PC-9 (cell line): ENCODE measurements around the gene OSBPL8. TPM values are rescaled to one million over a fixed set of nuclear protein-coding genes. Genes with fewer than 3 reads are reported as not detected.

ENCODE experiments used
- BruUV-seq: library from RNA; stranded (reverse); fragments of 400-500 nt; replicated peaks from 2 replicates; lab custom pipeline; 2021; lab: Mats Ljungman, UMichigan
- CTCF ChIA-PET: fragments of 300-600 bp; sonication (Branson Sonifier 250); formaldehyde crosslinking; loops from one replicate; lab custom pipeline; 2022; ENCODE audit warnings: antibody characterized with exemption; lab: Charles Lee
- POLR2A ChIA-PET: fragments of 300-600 bp; sonication (Branson Sonifier 250); formaldehyde crosslinking; loops from one replicate; lab custom pipeline; 2022; ENCODE audit warnings: antibody characterized with exemption; ENCODE audit not compliant: unreplicated experiment; lab: Charles Lee
- DNase-seq, 2 experiments: peaks; one replicate each; pipeline versions ENCODE4 v3.0.0 to v3.0.0-alpha.2; 2015 to 2022; ENCODE audit warnings: mixed read lengths in 1 of 2
- H2AFZ ChIP-seq: fragments of 200-600 bp; sonication (generic); 2 replicates; pipeline ENCODE4 v1.8.1; 2017; ENCODE audit warnings: antibody characterized with exemption
- H3F3A ChIP-seq: fragments of 200-600 bp; sonication (generic); 2 replicates; pipeline ENCODE4 v1.8.1; 2017; ENCODE audit warnings: antibody characterized with exemption, mild to moderate bottlenecking, low read depth; ENCODE audit not compliant: insufficient read depth
- H3K27ac ChIP-seq: fragments of 200-600 bp; sonication (generic); 2 replicates; pipeline ENCODE4 v1.6.1; 2016; ENCODE audit warnings: mixed run types
- H3K27me3 ChIP-seq: fragments of 200-600 bp; sonication (generic); 2 replicates; pipeline ENCODE4 v1.6.1; 2016; ENCODE audit warnings: low read depth, mixed run types; ENCODE audit not compliant: insufficient read depth
- H3K36me3 ChIP-seq: fragments of 200-600 bp; sonication (generic); 2 replicates; pipeline ENCODE4 v1.6.1; 2016; ENCODE audit warnings: low read depth, mixed run types
- H3K4me1 ChIP-seq: fragments of 200-600 bp; sonication (generic); replicated peaks from 2 replicates; pipeline ENCODE4 v1.6.1; 2016; ENCODE audit warnings: mixed run types; ENCODE audit not compliant: insufficient read depth
- H3K4me2 ChIP-seq: fragments of 200-600 bp; sonication (generic); 2 replicates; pipeline ENCODE4 v1.6.1; 2017; ENCODE audit warnings: mixed run types
- H3K4me3 ChIP-seq: fragments of 200-600 bp; sonication (generic); 2 replicates; pipeline ENCODE4 v1.6.1; 2016; ENCODE audit warnings: mixed run types
- H3K79me2 ChIP-seq: fragments of 200-600 bp; sonication (generic); 2 replicates; pipeline ENCODE4 v1.6.1; 2017; ENCODE audit warnings: low read depth, mixed run types
- H3K9me2 ChIP-seq: fragments of 200-600 bp; sonication (generic); 2 replicates; pipeline ENCODE4 v1.8.1; 2017; ENCODE audit warnings: mild to moderate bottlenecking; ENCODE audit not compliant: insufficient read depth
- H3K9me3 ChIP-seq: fragments of 200-600 bp; sonication (generic); 2 replicates; pipeline ENCODE4 v1.8.1; 2016; ENCODE audit warnings: low read depth; ENCODE audit not compliant: insufficient read depth
- H4K20me1 ChIP-seq: fragments of 200-600 bp; sonication (generic); 2 replicates; pipeline ENCODE4 v1.8.1; 2017; ENCODE audit not compliant: insufficient read depth
- CTCF ChIP-seq: fragments of 200-600 bp; sonication (generic); conservative IDR thresholded peaks from 2 replicates; pipeline ENCODE4 v1.6.1; 2017; ENCODE audit warnings: mixed run types, antibody characterized with exemption, mild to moderate bottlenecking, moderate library complexity
- EZH2 ChIP-seq: fragments of 200-600 bp; sonication (generic); IDR thresholded peaks from 2 replicates; pipeline ENCODE4 v1.8.0; 2017; ENCODE audit warnings: antibody characterized with exemption, low read depth
- intact Hi-C: fragments of 100-400 bp; cut with micrococcal nuclease; formaldehyde crosslinking; loops from one replicate; pipeline ENCODE4 v1.10.0; 2022; ENCODE audit not compliant: unreplicated experiment
- total RNA-seq: library from RNA; stranded (reverse); gene quantifications from 2 replicates; pipeline ENCODE4 v1.2.3, GENCODE V29; 2021

OSBPL8 gene
- total RNA-seq, 1 experiment from 2014 or later: 53.2 TPM

GRCh38 chr12:76421046-76421445 is 138.5 kb downstream of the OSBPL8 start:
- Histone ChIP-seq H3K27ac (no peak overlapping the region), H3K9me2 (no peaks in the 10 kb centered on the region), H3K27me3 (no peaks in the 10 kb centered on the region), H3K36me3 (peaks cover under 1% of the 10 kb centered on the region; the same call in 1 of the 2 replicates), H3K9me3 (peaks cover 10% of the 10 kb centered on the region), H3K4me3 (no peak overlapping the region), H3K4me1 (no peaks in the 10 kb centered on the region), H3F3A (no peaks in the 10 kb centered on the region; the same call in 1 of the 2 replicates), H3K79me2 (no peaks in the 10 kb centered on the region; the same call in 1 of the 2 replicates), H3K4me2 (no peak overlapping the region), H4K20me1 (peaks cover 4% of the 10 kb centered on the region; the same call in 1 of the 2 replicates), H2AFZ (no peak overlapping the region)
- intact Hi-C loops: no loop called here
- BruUV-seq: no TSS peak
- TF ChIP-seq EZH2 (no peak), CTCF (no peak)
- CTCF ChIA-PET: no interaction called here
- POLR2A ChIA-PET: interaction anchor here (0.6 kb wide), 1 partner anchor 1796 kb away, joined by 3 read pairs; no protein-coding TSS in a partner anchor
- DNase-seq: no peak

GRCh38 chr12:76420222-76420621 is 139.3 kb downstream of the OSBPL8 start:
- peaks cover 8% of the 10 kb centered on the region for H3K9me3 ChIP-seq
- intact Hi-C loops: no loop called here
- no TSS peak for BruUV-seq
- ChIA-PET POLR2A (no interaction called here), CTCF (no interaction called here)
- no peaks in the 10 kb centered on the region for H3K9me2 ChIP-seq
- H3K79me2 ChIP-seq: no peaks in the 10 kb centered on the region; the same call in 1 of the 2 replicates
- H3K4me3 ChIP-seq: no peak overlapping the region
- no peaks in the 10 kb centered on the region for H3K27me3 ChIP-seq
- no peaks in the 10 kb centered on the region; the same call in 1 of the 2 replicates for H3K36me3 ChIP-seq
- no peak overlapping the region for H2AFZ ChIP-seq
- H3K27ac ChIP-seq: no peak overlapping the region
- H3F3A ChIP-seq: no peaks in the 10 kb centered on the region; the same call in 1 of the 2 replicates
- no peak for DNase-seq
- TF ChIP-seq CTCF (no peak), EZH2 (no peak)
- peaks cover 4% of the 10 kb centered on the region; the same call in 1 of the 2 replicates for H4K20me1 ChIP-seq
- H3K4me1 ChIP-seq: no peaks in the 10 kb centered on the region
- no peak overlapping the region for H3K4me2 ChIP-seq

- H3K4me2 ChIP-seq: no peak overlapping the region
- H3K9me3 ChIP-seq: no peaks in the 10 kb centered on the region
- no peak for TF ChIP-seq CTCF
- no peak for TF ChIP-seq EZH2
- H4K20me1 ChIP-seq: peaks cover 4% of the 10 kb centered on the region
- no TSS peak for BruUV-seq
- ChIA-PET POLR2A (no interaction called here), CTCF (no interaction called here)
- H3K36me3 ChIP-seq: no peaks in the 10 kb centered on the region
- H3K79me2 ChIP-seq: no peaks in the 10 kb centered on the region
- intact Hi-C loops: no loop called here
- no peaks in the 10 kb centered on the region for H3K9me2 ChIP-seq
- H3K4me3 ChIP-seq: no peak overlapping the region
- no peaks in the 10 kb centered on the region for H3K4me1 ChIP-seq
- H3F3A ChIP-seq: no peaks in the 10 kb centered on the region
- H2AFZ ChIP-seq: no peak overlapping the region
- DNase-seq: no peak
- H3K27me3 ChIP-seq: no peaks in the 10 kb centered on the region
- no peak overlapping the region for H3K27ac ChIP-seq
Measured at GRCh38 chr12:76417116-76417515, 142.5 kb downstream of the OSBPL8 start.
